GM19324 (cell line): Measurements from ENCODE around the gene AP1S3.

Source experiments
- ATAC-seq: cut with Tn5 transposase; IDR thresholded peaks from one replicate; pipeline ENCODE4 v1.9.1; 2021; ENCODE audit warnings: mild to moderate bottlenecking, moderate library complexity; ENCODE audit not compliant: unreplicated experiment, low FRiP score

The AP1S3 gene

GRCh38 chr2:223764796-223765195, 72.6 kb downstream of the AP1S3 start:
- ATAC-seq, result no peak

DNA sequence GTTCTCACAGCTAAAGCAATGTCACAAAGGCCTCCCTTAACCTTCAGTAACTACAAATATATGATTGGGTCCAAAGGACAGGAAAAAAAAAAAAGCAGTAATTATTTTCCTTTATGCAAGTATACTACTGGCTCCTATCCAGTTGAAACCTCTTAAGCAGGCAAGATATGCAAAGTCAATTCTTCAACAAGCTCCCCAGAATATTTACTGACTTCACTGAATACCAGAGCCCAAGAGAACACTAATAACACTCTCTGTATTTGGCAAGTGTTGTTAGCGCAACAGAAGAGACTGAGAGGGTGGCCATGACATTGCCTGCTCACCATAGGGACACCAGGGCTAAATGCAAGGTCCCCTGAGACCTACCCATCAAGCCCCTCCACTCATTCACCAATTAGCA, 74.5 kb downstream of the AP1S3 start:
- no peak for ATAC-seq

DNA sequence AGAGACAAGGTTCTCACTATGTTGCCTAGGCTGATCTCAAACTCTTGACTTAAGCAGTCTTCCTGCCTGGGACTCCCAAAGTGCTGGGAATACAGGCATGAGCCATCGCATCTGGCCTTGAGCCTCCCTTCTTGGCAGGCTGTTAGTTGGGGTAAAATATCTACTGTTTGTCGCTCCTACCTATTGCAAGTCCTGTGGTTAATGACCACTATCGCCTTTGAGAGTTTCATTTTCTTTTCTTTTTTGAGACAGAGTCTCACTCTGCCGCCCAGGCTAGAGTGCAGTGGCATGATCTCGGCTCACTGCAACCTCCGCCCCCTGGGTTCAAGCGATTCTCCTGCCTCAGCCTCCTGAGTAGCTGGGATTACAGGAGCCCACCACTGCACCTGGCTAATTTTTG, 75.6 kb downstream of the AP1S3 start:
- ATAC-seq, result peak; percentile 76

DNA sequence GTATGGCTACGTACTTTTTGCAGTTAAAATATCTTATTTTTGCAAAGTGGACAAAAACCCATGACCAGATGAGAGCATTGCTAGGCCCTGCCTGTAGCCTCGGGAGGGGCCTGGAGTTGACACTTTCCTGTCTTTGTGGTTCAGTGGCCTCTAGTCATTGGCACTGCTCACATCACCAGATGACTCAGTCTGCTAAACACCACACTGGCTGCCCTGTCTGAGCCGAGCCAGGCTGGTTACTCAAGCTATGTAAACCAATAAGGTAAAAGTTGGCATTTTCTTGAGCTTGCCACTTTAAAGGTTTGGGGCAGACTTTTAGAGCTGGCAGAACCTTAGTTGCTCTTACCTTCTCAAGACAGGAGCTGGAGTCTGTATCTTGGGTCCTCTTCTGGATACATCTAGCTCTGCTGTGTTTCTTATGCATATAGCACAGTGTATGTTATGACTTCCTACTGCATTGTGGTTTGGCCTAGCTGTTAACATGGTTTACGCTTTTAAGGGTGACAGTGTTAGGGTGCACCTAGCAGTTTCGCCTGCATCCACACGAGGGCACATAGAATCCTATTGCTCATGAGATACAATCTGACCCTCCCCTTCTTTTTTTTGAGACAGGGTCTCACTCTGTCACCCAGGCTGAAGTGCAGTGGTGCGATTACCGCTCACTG, 76.4 kb downstream of the AP1S3 start:
- ATAC-seq, result peak; percentile 86

GRCh38 chr2:223759569-223760430, 77.6 kb downstream of the AP1S3 start:
- no peak for ATAC-seq

DNA sequence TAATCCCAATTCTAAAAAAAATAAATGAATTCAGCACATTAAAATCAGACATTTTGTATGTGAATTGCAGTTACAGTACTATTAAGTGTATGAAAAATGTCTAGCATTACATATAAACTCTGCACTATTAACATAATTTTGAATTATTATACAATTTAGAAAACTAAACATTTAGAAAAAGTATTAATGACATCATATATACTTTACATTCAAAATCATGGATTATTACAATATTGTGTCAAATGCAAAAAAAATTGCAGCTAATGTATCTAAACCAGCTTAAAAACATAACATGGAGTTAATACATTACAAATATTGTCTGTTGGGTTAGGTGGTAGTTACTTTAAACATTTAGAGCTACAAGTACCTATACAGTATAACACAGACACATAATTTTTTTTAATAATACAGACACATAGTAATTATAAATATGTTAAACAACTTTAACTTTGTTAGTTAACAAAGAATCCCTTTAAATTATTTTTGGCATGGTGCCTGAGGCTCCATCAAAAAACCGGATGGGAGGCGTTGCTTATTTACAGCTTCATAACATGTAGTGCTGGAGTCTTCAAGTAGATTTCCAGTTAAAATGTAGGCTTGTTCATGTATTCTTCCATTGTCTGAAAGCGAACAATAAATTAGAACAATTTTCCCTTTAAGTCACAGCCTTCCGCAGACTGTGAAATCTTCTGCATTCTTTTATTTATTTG, 79.1 kb downstream of the AP1S3 start:
- ATAC-seq, result no peak

DNA sequence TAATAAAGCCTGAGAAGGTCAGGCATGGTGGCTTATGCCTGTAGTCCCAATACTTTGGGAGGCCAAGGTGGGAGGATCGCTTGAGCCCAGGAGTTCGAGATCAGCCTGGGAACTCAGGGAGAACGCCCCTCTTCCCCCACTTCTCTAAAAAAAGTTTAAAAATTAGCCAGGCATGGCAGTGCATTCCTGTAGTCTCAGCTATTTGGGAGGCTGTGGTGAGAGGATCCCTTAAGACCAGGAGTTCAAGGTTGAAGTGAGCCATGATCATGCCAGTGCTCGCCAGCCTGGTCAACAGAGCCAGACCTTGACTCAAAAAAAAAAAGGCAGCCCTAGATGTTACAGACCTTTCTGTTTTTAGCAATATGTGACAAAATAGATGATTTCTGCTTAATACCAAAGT, 83.4 kb downstream of the AP1S3 start:
- ATAC-seq, result no peak

DNA sequence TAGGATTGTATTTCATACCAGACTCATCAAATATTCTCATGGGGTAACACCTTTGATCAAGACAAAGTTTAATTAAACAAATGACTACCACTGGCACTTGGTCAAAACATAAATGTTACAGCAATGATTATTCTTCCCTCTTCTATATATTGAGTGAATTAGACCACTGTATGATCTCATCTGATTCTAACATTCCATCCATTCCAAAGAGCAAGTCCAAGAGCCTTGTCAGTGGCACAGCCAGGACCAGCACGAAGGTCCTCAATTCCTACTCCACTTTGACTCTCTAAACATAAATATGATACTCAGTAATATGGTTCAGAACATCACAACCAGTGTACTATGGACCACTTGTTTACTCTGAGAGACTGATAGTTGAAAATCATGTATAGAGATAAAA, 86.4 kb downstream of the AP1S3 start:
- ATAC-seq, result no peak

GRCh38 chr2:223747392-223748042, 89.9 kb downstream of the AP1S3 start:
- no peak for ATAC-seq

DNA sequence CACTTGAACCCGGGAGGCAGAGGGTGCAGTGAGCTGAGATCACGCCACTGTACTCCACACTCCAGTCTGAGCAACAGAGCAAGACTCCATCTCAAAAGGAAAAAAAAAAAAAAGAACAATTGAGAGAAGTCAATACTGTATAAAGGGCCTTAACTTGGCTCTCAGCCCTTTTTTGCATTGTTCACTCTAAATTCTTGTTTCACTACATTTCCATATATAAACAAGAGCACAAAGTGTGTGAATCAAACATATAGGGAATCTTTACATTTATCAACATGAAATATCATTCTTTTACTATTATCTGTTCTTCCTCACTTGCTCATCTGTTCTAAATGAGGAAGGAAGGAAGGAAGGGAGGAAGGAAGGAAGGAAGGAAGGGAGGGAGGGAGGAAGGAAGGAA, 90.8 kb downstream of the AP1S3 start:
- no peak for ATAC-seq

DNA sequence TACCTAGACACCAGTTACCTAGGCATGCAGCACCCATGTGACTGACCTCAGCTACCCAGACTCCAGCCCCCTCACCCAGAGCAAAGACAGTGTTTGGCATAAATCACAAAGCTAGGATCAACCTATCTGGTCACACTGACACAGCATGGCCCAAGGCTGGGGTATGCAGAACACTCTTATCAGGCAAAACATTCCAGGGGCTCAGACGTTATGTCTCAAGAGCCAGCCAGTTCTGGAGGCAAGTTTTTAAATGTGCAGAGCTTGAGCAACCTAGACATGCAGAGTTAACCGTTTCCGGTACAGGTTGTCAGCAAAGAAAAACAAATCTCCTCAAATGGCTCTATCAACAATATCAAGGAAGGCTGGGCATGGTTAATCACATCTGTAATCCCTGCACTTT, 92.8 kb downstream of the AP1S3 start:
- no peak for ATAC-seq

DNA sequence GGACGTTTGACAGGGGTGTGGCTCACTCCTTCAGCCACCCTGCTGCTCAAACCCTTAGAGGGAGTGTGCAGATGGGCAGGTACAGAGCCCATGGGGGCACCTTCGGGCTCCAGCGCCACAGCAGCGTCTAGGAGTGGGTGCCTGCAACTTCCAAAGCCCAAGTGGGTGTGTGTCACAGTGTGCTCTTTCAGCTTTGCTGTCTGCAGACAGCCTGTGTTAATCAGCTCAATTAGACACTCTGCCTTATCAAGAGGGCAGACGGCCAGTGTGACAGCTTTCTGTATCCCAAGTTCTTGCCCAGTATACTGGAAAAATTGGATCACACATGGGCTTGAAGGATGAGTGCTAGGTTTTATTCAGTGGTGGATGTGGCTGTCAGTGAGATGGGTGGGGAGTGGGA, 96.7 kb downstream of the AP1S3 start:
- ATAC-seq, result no peak

DNA sequence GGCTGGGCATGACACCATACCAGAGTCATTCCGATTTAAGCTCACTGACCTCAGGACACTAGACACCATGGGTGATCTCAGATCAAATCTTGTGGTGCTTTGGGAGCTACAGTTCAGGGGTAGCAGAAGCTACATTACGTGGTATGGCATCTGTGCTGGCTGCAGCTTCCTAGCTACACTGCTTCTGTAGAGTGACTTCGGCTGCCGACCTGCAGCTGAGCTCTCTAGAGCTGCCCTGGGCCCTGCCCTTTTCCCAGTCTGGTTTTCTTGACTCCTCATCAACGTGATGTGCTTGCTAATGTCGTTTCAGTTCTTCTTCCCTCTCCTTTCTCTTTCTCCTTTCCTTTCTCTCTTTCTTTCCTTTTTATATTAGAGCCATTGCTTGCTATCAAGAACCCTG, 100.2 kb downstream of the AP1S3 start:
- ATAC-seq, result no peak

DNA sequence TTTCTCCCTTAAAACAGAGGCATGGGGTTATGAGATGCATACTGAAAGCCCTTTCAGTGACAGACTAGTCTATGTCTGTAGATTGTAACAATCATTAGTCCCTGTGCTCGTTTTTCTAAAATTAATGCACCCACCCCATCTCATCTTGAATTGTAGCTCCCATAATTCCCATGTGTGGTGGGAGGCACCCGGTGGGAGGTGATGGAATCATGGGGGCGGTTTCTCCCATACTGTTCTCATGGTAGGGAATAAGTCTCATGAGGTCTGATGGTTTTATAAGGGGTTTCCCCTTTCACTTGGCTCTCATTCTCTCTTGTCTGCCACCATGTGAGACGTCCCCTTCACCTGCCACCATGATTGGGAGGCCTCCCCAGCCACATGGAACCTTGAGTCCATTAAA, 100.9 kb downstream of the AP1S3 start:
- ATAC-seq, result no peak

GRCh38 chr2:223735659-223736244, 101.6 kb downstream of the AP1S3 start:
- no peak for ATAC-seq

DNA sequence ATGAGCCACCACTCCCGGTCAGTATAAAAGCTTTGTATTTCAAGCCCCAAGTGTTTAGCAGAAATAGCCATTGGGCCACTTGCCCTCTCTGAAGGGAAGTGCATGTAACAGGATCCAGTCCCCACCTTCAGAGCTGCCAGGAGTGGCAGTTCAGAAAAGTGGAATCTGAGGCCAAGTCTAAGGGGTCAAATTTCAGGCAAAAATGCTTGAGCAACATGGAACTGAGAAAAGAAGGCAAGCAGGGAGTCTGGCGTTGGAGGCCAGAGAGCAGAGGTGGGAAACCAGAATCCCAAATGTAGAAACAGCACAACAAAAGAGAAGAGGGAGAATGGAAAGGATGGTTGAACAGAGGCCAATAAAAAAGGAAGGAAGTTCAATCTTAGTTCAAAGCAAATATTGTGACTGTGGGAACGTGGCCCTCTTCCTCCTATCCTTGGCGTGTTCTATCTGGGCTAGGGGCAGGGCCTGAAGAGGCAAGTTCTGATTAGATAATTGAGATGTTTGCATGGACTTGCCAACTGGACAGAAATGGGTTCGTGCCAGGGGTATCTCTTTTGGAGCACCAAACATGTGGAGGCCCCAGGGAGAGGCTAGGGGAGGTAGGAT, 102.2 kb downstream of the AP1S3 start:
- ATAC-seq, result no peak

GRCh38 chr2:223734346-223734745, 103.0 kb downstream of the AP1S3 start:
- no peak for ATAC-seq

DNA sequence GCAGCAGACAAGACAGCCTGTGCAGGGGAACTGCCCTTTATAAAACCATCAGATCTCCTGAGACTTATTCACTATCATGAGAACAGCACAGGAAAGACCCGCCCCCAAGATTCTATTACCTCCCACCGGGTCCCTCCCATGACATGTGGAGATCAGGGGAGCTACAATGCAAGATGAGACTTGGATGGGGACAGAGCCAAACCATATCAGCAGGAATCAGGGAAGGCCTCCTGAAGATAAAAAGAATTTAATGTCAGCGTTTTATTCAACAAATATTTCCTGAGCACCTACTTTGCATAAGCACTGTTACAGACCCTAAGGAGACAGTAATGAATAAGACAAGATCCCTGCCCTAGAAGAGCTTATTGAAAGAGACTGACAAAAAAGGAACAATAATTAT, 105.0 kb downstream of the AP1S3 start:
- ATAC-seq, result no peak

DNA sequence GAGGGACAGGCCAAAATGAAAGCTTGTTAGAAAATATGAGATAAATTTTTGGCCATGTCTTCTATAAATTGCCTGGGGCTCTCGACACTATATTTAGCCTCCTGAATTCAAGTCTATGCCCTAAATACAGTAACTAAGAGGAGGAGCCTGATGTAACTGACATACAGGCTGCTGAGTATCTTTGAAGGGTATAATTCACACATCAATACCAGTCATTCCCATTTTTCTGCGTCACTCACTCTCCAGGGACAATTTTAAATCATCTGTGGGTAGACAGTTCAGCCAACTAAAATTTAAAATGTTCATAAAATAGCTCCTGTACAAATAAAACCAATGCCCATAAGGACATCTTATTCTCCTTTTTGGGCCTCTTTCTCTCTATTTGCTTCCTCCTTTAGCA, 105.9 kb downstream of the AP1S3 start:
- no peak for ATAC-seq

GRCh38 chr2:223729781-223730180, 107.6 kb downstream of the AP1S3 start:
- ATAC-seq, result no peak
